ENCODE results near the gene IL17RB. TPM values are rescaled to one million over a fixed set of nuclear protein-coding genes. Genes with fewer than 3 reads are reported as not detected.

Gene IL17RB
- total RNA-seq, 1 experiment from 2014 or later, result 9.8 TPM

GRCh38 chr3:53801319-53801718, 45.0 kb upstream of the IL17RB start:
- H3K4me3 Mint-ChIP-seq, result no peak overlapping the region
- H3K14ac ChIP-seq (ENCODE audit: insufficient read depth, low read length), result no peak overlapping the region
- H2BK12ac ChIP-seq (ENCODE audit: insufficient read length, low read depth, low read length), result no peak overlapping the region
- no peaks in the 10 kb centered on the region; the same call in 1 of the 2 replicates for H3K4me1 ChIP-seq (ENCODE audit: insufficient read depth, low read length)
- H3K9me3 Mint-ChIP-seq, result no peaks in the 10 kb centered on the region
- H4K20me1 ChIP-seq (ENCODE audit: control insufficient read depth, insufficient read depth, insufficient read length), result no peaks in the 10 kb centered on the region
- H2BK20ac ChIP-seq (ENCODE audit: low read depth, low read length, poor library complexity, severe bottlenecking), result no peak overlapping the region
- no peak overlapping the region for H2BK5ac ChIP-seq (ENCODE audit: insufficient read length, low read length)
- no peak overlapping the region for H3K4ac ChIP-seq (ENCODE audit: low read depth, low read length)
- no peak overlapping the region for H3T11ph ChIP-seq (ENCODE audit: low read length)
- H3K9me3 ChIP-seq (ENCODE audit: control insufficient read depth, low read depth, low read length), result no peaks in the 10 kb centered on the region
- H3K18ac ChIP-seq (ENCODE audit: insufficient read length, low read depth, low read length), result no peak overlapping the region
- H2AK5ac ChIP-seq (ENCODE audit: insufficient read length, low read length), result no peak overlapping the region
- no peak overlapping the region for H3K27ac ChIP-seq (ENCODE audit: insufficient read length, low read depth, low read length)
- H3K79me1 ChIP-seq (ENCODE audit: insufficient read depth, low read depth, low read length, poor library complexity, severe bottlenecking), result no peaks in the 10 kb centered on the region
- H4K91ac ChIP-seq (ENCODE audit: insufficient read length, low read depth, low read length), result no peak overlapping the region
- H3K27ac Mint-ChIP-seq, result no peak overlapping the region
- no peak overlapping the region for H3K23ac ChIP-seq (ENCODE audit: insufficient read length, low read depth, low read length)
- TF ChIP-seq CTCF (conservative IDR thresholded peaks at IDR 0.05), result no peak
- no peaks in the 10 kb centered on the region for H3K79me2 ChIP-seq (ENCODE audit: insufficient read depth, low read length)
- no peak overlapping the region for H2BK15ac ChIP-seq (ENCODE audit: low read depth, low read length)
- H3K27me3 Mint-ChIP-seq (ENCODE audit: low read depth), result no peaks in the 10 kb centered on the region; the same call in 1 of the 2 replicates
- peaks cover 14 to 18% of the 10 kb centered on the region in 2 experiments for H3K4me1 Mint-ChIP-seq
- no peaks in the 10 kb centered on the region for H3K23me2 ChIP-seq (ENCODE audit: insufficient read length, low read depth, low read length, poor library complexity, severe bottlenecking)
- no peak overlapping the region for H4K8ac ChIP-seq (replicated peaks; ENCODE audit: insufficient read length, low read depth, low read length)
- H3K9ac ChIP-seq (ENCODE audit: extremely low read depth, insufficient read length, low read length), result no peak overlapping the region
- H3K27me3 ChIP-seq (ENCODE audit: insufficient read depth, low read length), result no peaks in the 10 kb centered on the region
- no peak overlapping the region for H4K5ac ChIP-seq (ENCODE audit: insufficient read length, low read depth, low read length)
- H3K36me3 Mint-ChIP-seq (ENCODE audit: insufficient read depth in 1 of 3, low read depth in 3 of 3), result no peaks in the 10 kb centered on the region
- H2AFZ ChIP-seq (ENCODE audit: low read length), result no peak overlapping the region
- DNase-seq, result no peak
- H2BK120ac ChIP-seq (ENCODE audit: low read depth, low read length, poor library complexity, severe bottlenecking), result no peak overlapping the region
- H3K56ac ChIP-seq (ENCODE audit: insufficient read length, low read depth, low read length), result no peak overlapping the region
- no peak overlapping the region for H3K4me2 ChIP-seq (ENCODE audit: insufficient read depth, insufficient read length, low read length)
- WGBS (ENCODE audit: extremely low coverage, insufficient read length, low lambda C conversion rate), result no CpG with 5 or more reads among the region's 9 CpGs

Data from H9 (cell line).